HCT116 (cell line): Measurements from ENCODE around the gene CYP2D6.
"Not testable (repeated sequence)": the region's sequence is repeated elsewhere in the genome, so short reads cannot be mapped to it uniquely, and the experiment has no call there.

Experiments used
- ELF1 ChIP-seq: IDR thresholded peaks from 2 replicates; pipeline ENCODE4 v1.6.1; 2012; ENCODE audit warnings: low read depth, borderline replicate concordance
- EZH2phosphoT487 ChIP-seq: fragments of 200-600 bp; IDR thresholded peaks from 2 replicates; pipeline ENCODE4 v1.6.1; 2018; ENCODE audit warnings: antibody characterized with exemption, borderline replicate concordance
- MAX ChIP-seq: IDR thresholded peaks from 2 replicates; pipeline ENCODE4 v1.6.1; 2012
- POLR2A ChIP-seq: IDR thresholded peaks from 2 replicates; pipeline ENCODE4 v1.7.0; 2011; ENCODE audit warnings: borderline replicate concordance; ENCODE audit not compliant: insufficient read depth, insufficient read length; ENCODE audit errors: extremely low read depth
- POLR2AphosphoS5 ChIP-seq: IDR thresholded peaks from 2 replicates; pipeline ENCODE4 v1.6.1; 2011; ENCODE audit warnings: mild to moderate bottlenecking, low read depth, low read length, moderate library complexity
- SP1 ChIP-seq: IDR thresholded peaks from 2 replicates; pipeline ENCODE4 v1.6.1; 2012; ENCODE audit warnings: low read depth
- TCF7L2 ChIP-seq: IDR thresholded peaks from 2 replicates; pipeline ENCODE4 v1.7.0; 2011; ENCODE audit warnings: borderline replicate concordance, inconsistent platforms; ENCODE audit not compliant: insufficient read depth, insufficient read length; ENCODE audit errors: extremely low read depth
- ZNF274 ChIP-seq: fragments of 200-500 bp; sonication (Bioruptor generic); IDR thresholded peaks from 2 replicates; pipeline ENCODE4 v1.6.1; 2014; ENCODE audit warnings: mild to moderate bottlenecking, low read depth, low read length, inconsistent platforms
- TF ChIP-seq, protein P1 (sequence below), 3 experiments: fragments of 200-600 bp in 1 of 3; sonication (generic) in 1 of 3; IDR thresholded peaks in 2 of 3; conservative IDR thresholded peaks in 1 of 3; 2 replicates each; pipeline ENCODE4 v1.5.1; 2012 to 2017; ENCODE audit warnings: low read depth in 2 of 3, low read length in 2 of 3, antibody characterized with exemption in 1 of 3, borderline replicate concordance in 1 of 3, control low read depth in 1 of 3, mild to moderate bottlenecking in 1 of 3, mixed read lengths in 1 of 3, mixed run types in 1 of 3, moderate library complexity in 1 of 3; ENCODE audit not compliant: insufficient read depth in 1 of 3

DNA sequence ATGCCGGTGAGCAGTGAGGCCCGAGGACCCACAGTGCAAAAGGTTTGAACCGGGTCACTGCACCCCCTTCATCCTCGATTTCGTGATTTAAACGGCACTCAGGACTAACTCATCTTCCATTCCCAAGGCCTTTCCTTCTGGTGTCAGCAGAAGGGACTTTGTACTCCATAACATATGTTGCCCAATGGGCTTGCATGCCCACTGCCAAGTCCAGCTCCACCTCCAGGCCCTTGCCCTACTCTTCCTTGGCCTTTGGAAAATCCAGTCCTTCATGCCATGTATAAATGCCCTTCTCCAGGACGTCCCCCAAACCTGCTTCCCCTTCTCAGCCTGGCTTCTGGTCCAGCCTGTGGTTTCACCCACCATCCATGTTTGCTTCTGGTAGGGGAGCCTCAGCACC is 428 bp downstream of the CYP2D6 start:
- not testable (repeated sequence) for TF ChIP-seq POLR2AphosphoS5, ZNF274, POLR2A, SP1, TCF7L2, ELF1, EZH2phosphoT487, MAX
- TF ChIP-seq, protein P1, sequence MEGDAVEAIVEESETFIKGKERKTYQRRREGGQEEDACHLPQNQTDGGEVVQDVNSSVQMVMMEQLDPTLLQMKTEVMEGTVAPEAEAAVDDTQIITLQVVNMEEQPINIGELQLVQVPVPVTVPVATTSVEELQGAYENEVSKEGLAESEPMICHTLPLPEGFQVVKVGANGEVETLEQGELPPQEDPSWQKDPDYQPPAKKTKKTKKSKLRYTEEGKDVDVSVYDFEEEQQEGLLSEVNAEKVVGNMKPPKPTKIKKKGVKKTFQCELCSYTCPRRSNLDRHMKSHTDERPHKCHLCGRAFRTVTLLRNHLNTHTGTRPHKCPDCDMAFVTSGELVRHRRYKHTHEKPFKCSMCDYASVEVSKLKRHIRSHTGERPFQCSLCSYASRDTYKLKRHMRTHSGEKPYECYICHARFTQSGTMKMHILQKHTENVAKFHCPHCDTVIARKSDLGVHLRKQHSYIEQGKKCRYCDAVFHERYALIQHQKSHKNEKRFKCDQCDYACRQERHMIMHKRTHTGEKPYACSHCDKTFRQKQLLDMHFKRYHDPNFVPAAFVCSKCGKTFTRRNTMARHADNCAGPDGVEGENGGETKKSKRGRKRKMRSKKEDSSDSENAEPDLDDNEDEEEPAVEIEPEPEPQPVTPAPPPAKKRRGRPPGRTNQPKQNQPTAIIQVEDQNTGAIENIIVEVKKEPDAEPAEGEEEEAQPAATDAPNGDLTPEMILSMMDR (IDR thresholded peaks at IDR 0.05 in 2 of 3, conservative IDR thresholded peaks at IDR 0.05 in 1 of 3; ENCODE audit: borderline replicate concordance in 1 of 3, insufficient read depth in 1 of 3, low read depth in 2 of 3, low read length in 2 of 3) = not testable (repeated sequence)
